Keratinocyte (primary cell): ENCODE results near the gene GOLGA7B. TPM values are rescaled to one million over a fixed set of nuclear protein-coding genes. Genes with fewer than 3 reads are reported as not detected.

Experiments used
- DNase-seq: peaks from one replicate; pipeline ENCODE4 v3.0.0-alpha.2; 2011; ENCODE audit warnings: low read depth, missing footprints, low spot score
- FAIRE-seq: peaks from 2 replicates; lab custom pipeline; 2011; peaks lifted over from hg19 to GRCh38; lab: Jason Lieb, UNC
- H2AFZ ChIP-seq: 2 replicates; pipeline ENCODE4 v1.6.0; 2012; ENCODE audit warnings: low read length, control low read depth, inconsistent platforms; ENCODE audit not compliant: control insufficient read depth
- H3K27ac ChIP-seq: 2 replicates; pipeline ENCODE4 v1.5.1; 2011; ENCODE audit warnings: low read length; ENCODE audit not compliant: control insufficient read depth, insufficient read depth
- H3K27me3 ChIP-seq: 3 replicates; pipeline ENCODE4 v1.6.0; 2011; ENCODE audit warnings: low read length; ENCODE audit not compliant: control insufficient read depth, insufficient read depth; ENCODE audit errors: extremely low read depth
- H3K36me3 ChIP-seq, 2 experiments: 2 replicates in 1 of 2; 3 replicates in 1 of 2; pipeline ENCODE4 v1.5.1; 2011; ENCODE audit warnings: low read length in 2 of 2, mild to moderate bottlenecking in 1 of 2; ENCODE audit not compliant: control insufficient read depth in 2 of 2, insufficient read depth in 2 of 2; ENCODE audit errors: extremely low read depth in 1 of 2
- H3K4me1 ChIP-seq: 3 replicates; pipeline ENCODE4 v1.5.1; 2011; ENCODE audit warnings: low read length; ENCODE audit not compliant: control insufficient read depth, insufficient read depth; ENCODE audit errors: extremely low read depth
- H3K4me2 ChIP-seq: 3 replicates; pipeline ENCODE4 v1.6.0; 2011; ENCODE audit warnings: low read depth, low read length; ENCODE audit not compliant: control insufficient read depth, insufficient read depth; ENCODE audit errors: extremely low read depth
- H3K4me3 ChIP-seq, 3 experiments: fragments of 200-600 bp in 1 of 3; sonication (generic) in 1 of 3; 2 replicates in 2 of 3; 3 replicates in 1 of 3; pipeline ENCODE4 v1.5.1; 2011 to 2016; ENCODE audit warnings: low read length in 3 of 3, mild to moderate bottlenecking in 3 of 3, control low read depth in 2 of 3, inconsistent platforms in 1 of 3, low read depth in 1 of 3, mixed read lengths in 1 of 3, mixed run types in 1 of 3, moderate library complexity in 1 of 3; ENCODE audit not compliant: control insufficient read depth in 2 of 3, insufficient read depth in 2 of 3; ENCODE audit errors: extremely low read depth in 1 of 3
- H3K79me2 ChIP-seq: 2 replicates; pipeline ENCODE4 v1.6.0; 2012; ENCODE audit warnings: low read length; ENCODE audit not compliant: control insufficient read depth, insufficient read depth
- H3K9ac ChIP-seq: 3 replicates; pipeline ENCODE4 v1.6.0; 2011; ENCODE audit warnings: low read length; ENCODE audit not compliant: control insufficient read depth, insufficient read depth; ENCODE audit errors: extremely low read depth
- H3K9me1 ChIP-seq: 3 replicates; pipeline ENCODE4 v1.6.0; 2011; ENCODE audit warnings: low read length; ENCODE audit not compliant: control insufficient read depth, insufficient read depth; ENCODE audit errors: extremely low read depth
- H3K9me3 ChIP-seq: 2 replicates; pipeline ENCODE4 v1.5.1; 2012; ENCODE audit warnings: low read depth, low read length; ENCODE audit not compliant: control insufficient read depth
- H4K20me1 ChIP-seq: 3 replicates; pipeline ENCODE4 v1.6.0; 2011; ENCODE audit warnings: low read length; ENCODE audit not compliant: control insufficient read depth, insufficient read depth; ENCODE audit errors: extremely low read depth
- EZH2 ChIP-seq: IDR thresholded peaks from one replicate; pipeline ENCODE4 v1.6.1; 2012; ENCODE audit warnings: inconsistent platforms, mild to moderate bottlenecking, low read length, moderate library complexity
- dilution Hi-C: fragments of 300-500 bp; cut with MboI; formaldehyde crosslinking; loops from one replicate; pipeline ENCODE4 v1.7.0; 2020; ENCODE audit warnings: low sequenced_read_pairs; ENCODE audit not compliant: extremely low pct_ligation_motif_present
- polyA plus RNA-seq, 5 experiments: library from polyadenylated mRNA; depleted of rRNA in 3 of 5; stranded (reverse) in 3 of 5; stranded (forward) in 1 of 5; unstranded in 1 of 5; fragments of >200 nt; gene quantifications; 1 replicate in 1 of 5; 2 replicates in 3 of 5; 3 replicates in 1 of 5; pipeline versions ENCODE4 v1.2.1 to v1.2.3, GENCODE V29; 2011 to 2012; ENCODE audit warnings: missing spikeins in 2 of 5, low read depth in 1 of 5, low replicate concordance in 1 of 5
- TF ChIP-seq, protein P1 (sequence below), 3 experiments: IDR thresholded peaks in 1 of 3; conservative IDR thresholded peaks in 1 of 3; optimal IDR thresholded peaks in 1 of 3; 2 replicates in 2 of 3; 3 replicates in 1 of 3; pipeline versions ENCODE3 to v1.5.1; 2011; ENCODE audit warnings: low read length in 3 of 3, mild to moderate bottlenecking in 3 of 3, moderate library complexity in 2 of 3, control low read depth in 1 of 3, inconsistent platforms in 1 of 3; ENCODE audit not compliant: insufficient read depth in 2 of 3; ENCODE audit errors: extremely low read depth in 1 of 3

Gene GOLGA7B
- polyA plus RNA-seq, 1 donor (not counting 4 experiments of a cell fraction or from before 2014, with no cell fraction given), result 4.9 TPM

DNA sequence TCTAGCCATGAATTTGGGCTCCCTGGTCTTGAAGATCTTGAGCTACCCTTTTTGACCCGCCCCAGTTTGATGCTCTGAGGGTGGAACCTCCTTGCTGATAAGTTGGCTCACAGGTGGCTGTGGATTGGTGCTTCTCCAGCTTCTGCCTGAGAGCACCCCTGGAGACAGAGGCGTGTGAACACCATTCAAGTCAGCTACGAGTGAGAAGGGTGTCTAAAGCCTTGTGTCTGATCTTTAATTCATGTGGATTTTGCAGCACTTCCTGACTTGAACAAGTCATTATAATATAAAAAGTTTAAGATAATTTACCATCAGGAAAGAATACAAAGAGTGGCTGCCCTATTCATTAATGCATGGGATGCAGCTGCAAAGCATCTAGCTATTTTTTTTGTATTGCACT is 37.7 kb upstream of the GOLGA7B start:
- DNase-seq (no peak), FAIRE-seq (no peak)
- dilution Hi-C loops, result no loop called here
- no peak overlapping the region for H3K4me3 ChIP-seq
- TF ChIP-seq, protein P1, sequence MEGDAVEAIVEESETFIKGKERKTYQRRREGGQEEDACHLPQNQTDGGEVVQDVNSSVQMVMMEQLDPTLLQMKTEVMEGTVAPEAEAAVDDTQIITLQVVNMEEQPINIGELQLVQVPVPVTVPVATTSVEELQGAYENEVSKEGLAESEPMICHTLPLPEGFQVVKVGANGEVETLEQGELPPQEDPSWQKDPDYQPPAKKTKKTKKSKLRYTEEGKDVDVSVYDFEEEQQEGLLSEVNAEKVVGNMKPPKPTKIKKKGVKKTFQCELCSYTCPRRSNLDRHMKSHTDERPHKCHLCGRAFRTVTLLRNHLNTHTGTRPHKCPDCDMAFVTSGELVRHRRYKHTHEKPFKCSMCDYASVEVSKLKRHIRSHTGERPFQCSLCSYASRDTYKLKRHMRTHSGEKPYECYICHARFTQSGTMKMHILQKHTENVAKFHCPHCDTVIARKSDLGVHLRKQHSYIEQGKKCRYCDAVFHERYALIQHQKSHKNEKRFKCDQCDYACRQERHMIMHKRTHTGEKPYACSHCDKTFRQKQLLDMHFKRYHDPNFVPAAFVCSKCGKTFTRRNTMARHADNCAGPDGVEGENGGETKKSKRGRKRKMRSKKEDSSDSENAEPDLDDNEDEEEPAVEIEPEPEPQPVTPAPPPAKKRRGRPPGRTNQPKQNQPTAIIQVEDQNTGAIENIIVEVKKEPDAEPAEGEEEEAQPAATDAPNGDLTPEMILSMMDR (optimal IDR thresholded peaks at IDR 0.05 in 1 of 3, IDR thresholded peaks at IDR 0.05 in 1 of 3, conservative IDR thresholded peaks at IDR 0.05 in 1 of 3; ENCODE audit: extremely low read depth in 1 of 3, insufficient read depth in 2 of 3, low read length in 3 of 3), result no peak
- no peak for TF ChIP-seq EZH2
- no peak overlapping the region for H3K27ac ChIP-seq
- H4K20me1 ChIP-seq, result no peaks in the 10 kb centered on the region
- H3K27me3 ChIP-seq, result no peaks in the 10 kb centered on the region
- H3K9me1 ChIP-seq, result no peaks in the 10 kb centered on the region
- H3K4me2 ChIP-seq, result no peak overlapping the region
- no peak overlapping the region for H2AFZ ChIP-seq
- no peak overlapping the region for H3K9ac ChIP-seq
- H3K79me2 ChIP-seq, result no peaks in the 10 kb centered on the region
- H3K4me1 ChIP-seq, result peaks cover 8% of the 10 kb centered on the region
- H3K36me3 ChIP-seq, result no peaks in the 10 kb centered on the region
- H3K9me3 ChIP-seq, result no peaks in the 10 kb centered on the region

DNA sequence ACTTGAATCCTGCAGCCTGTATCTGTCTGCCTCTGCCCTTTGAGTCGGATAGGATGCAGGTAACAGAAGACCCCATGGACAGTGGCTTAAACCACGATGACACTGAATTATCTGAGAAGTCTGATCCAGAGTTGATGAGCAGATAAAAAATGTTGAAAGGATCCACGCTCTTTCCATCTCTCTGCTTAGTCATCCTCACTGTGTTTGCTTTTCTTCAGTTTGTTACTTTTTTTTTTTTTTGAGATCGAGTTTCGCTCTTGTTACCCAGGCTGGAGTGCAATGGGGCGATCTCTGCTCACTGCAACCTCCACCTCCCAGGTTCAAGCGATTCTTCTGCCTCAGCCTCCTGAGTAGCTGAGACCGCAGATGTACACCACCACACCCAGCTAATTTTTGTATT is 36.9 kb upstream of the GOLGA7B start:
- FAIRE-seq, result no peak
- H2AFZ ChIP-seq, result no peak overlapping the region
- peaks cover 8% of the 10 kb centered on the region for H3K4me1 ChIP-seq
- H3K9ac ChIP-seq, result no peak overlapping the region
- H3K36me3 ChIP-seq, result no peaks in the 10 kb centered on the region
- DNase-seq, result no peak
- no peaks in the 10 kb centered on the region for H3K27me3 ChIP-seq
- no peak overlapping the region for H3K27ac ChIP-seq
- no peaks in the 10 kb centered on the region for H3K9me1 ChIP-seq
- no peak overlapping the region for H3K4me2 ChIP-seq
- no peaks in the 10 kb centered on the region for H3K9me3 ChIP-seq
- no peaks in the 10 kb centered on the region for H3K79me2 ChIP-seq
- dilution Hi-C loops, result no loop called here
- no peaks in the 10 kb centered on the region for H4K20me1 ChIP-seq
- H3K4me3 ChIP-seq, result no peak overlapping the region
- TF ChIP-seq, protein P1 (optimal IDR thresholded peaks at IDR 0.05 in 1 of 3, IDR thresholded peaks at IDR 0.05 in 1 of 3, conservative IDR thresholded peaks at IDR 0.05 in 1 of 3; ENCODE audit: extremely low read depth in 1 of 3, insufficient read depth in 2 of 3, low read length in 3 of 3), result no peak
- no peak for TF ChIP-seq EZH2
